HEK293 (cell line): ENCODE results near the gene IREB2.
A peak's percentile ranks its signal among the peaks of the same experiment; 100 is the strongest.

Source experiments
- CTCF ChIA-PET: fragments of 350-600 bp; formaldehyde crosslinking; extraction: SDS; loops from one replicate; lab custom pipeline; 2021; ENCODE audit warnings: antibody characterized with exemption; lab: Yijun Ruan, JAX
- POLR2A ChIA-PET: fragments of 300-600 bp; formaldehyde crosslinking; extraction: SDS; loops from one replicate; lab custom pipeline; 2020; ENCODE audit warnings: antibody characterized with exemption, inconsistent platforms; lab: Yijun Ruan, JAX
- H3K27ac ChIP-seq: fragments of 200-500 bp; sonication (Bioruptor generic); 2 replicates; pipeline ENCODE4 v1.5.1; 2014; ENCODE audit warnings: low read depth, low read length, control low read depth, inconsistent platforms; ENCODE audit errors: extremely low read depth
- H3K36me3 ChIP-seq, 2 experiments: fragments of 200-500 bp in 1 of 2; sonication (Bioruptor generic) in 1 of 2; 1 replicate in 1 of 2; 2 replicates in 1 of 2; pipeline ENCODE4 v1.5.1; 2014 to 2017; ENCODE audit warnings: inconsistent platforms in 2 of 2, low read length in 2 of 2; ENCODE audit not compliant: control insufficient read depth in 2 of 2, insufficient read depth in 1 of 2
- H3K4me1 ChIP-seq: fragments of 200-500 bp; sonication (Bioruptor generic); 2 replicates; pipeline ENCODE4 v1.5.1; 2014; ENCODE audit warnings: mild to moderate bottlenecking, low read length, inconsistent platforms; ENCODE audit not compliant: control insufficient read depth, insufficient read depth
- H3K4me3 ChIP-seq: 2 replicates; pipeline ENCODE4 v1.5.1; 2011; ENCODE audit warnings: low read depth, mild to moderate bottlenecking, control low read depth, low read length, moderate library complexity
- H3K9me3 ChIP-seq: fragments of 200-500 bp; sonication (Bioruptor generic); 2 replicates; pipeline ENCODE4 v1.5.1; 2014; ENCODE audit warnings: low read depth, low read length, inconsistent platforms; ENCODE audit not compliant: control insufficient read depth, insufficient read depth
- BCL11A ChIP-seq: fragments of 450-650 bp; formaldehyde crosslinking; IDR thresholded peaks from 2 replicates; pipeline ENCODE4 v1.5.1; 2016; ENCODE audit warnings: low read depth, missing biosample characterization, missing genetic modification characterization
- GLIS1 ChIP-seq: fragments of 450-650 bp; formaldehyde crosslinking; IDR thresholded peaks from 2 replicates; pipeline ENCODE4 v1.5.1; 2016; ENCODE audit warnings: missing biosample characterization, missing genetic modification characterization
- GLIS2 ChIP-seq: fragments of 450-650 bp; formaldehyde crosslinking; IDR thresholded peaks from 2 replicates; pipeline ENCODE4 v1.5.1; 2016; ENCODE audit warnings: missing biosample characterization, missing genetic modification characterization
- HIC1 ChIP-seq: fragments of 450-650 bp; formaldehyde crosslinking; IDR thresholded peaks from 2 replicates; pipeline ENCODE4 v1.5.1; 2016; ENCODE audit warnings: missing biosample characterization, missing genetic modification characterization
- SP3 ChIP-seq: fragments of 450-650 bp; formaldehyde crosslinking; IDR thresholded peaks from 2 replicates; pipeline ENCODE4 v1.5.1; 2016; ENCODE audit warnings: missing biosample characterization, missing genetic modification characterization
- SP7 ChIP-seq: fragments of 450-650 bp; formaldehyde crosslinking; IDR thresholded peaks from 2 replicates; pipeline ENCODE4 v1.5.1; 2016; ENCODE audit warnings: missing biosample characterization, missing genetic modification characterization
- ZBTB1 ChIP-seq: fragments of 450-650 bp; formaldehyde crosslinking; IDR thresholded peaks from 2 replicates; pipeline ENCODE4 v1.5.1; 2016; ENCODE audit warnings: missing biosample characterization, missing genetic modification characterization
- ZBTB17 ChIP-seq: fragments of 450-650 bp; formaldehyde crosslinking; IDR thresholded peaks from 2 replicates; pipeline ENCODE4 v1.5.1; 2016; ENCODE audit warnings: missing biosample characterization, missing genetic modification characterization
- ZBTB26 ChIP-seq: fragments of 450-650 bp; formaldehyde crosslinking; optimal IDR thresholded peaks from 2 replicates; pipeline ENCODE3; 2016; ENCODE audit warnings: missing biosample characterization, mild to moderate bottlenecking, missing genetic modification characterization
- ZBTB49 ChIP-seq: fragments of 450-650 bp; formaldehyde crosslinking; IDR thresholded peaks from 2 replicates; pipeline ENCODE4 v1.5.1; 2016; ENCODE audit warnings: missing biosample characterization, missing genetic modification characterization, low read depth
- ZFHX2 ChIP-seq: fragments of 450-650 bp; formaldehyde crosslinking; conservative IDR thresholded peaks from 2 replicates; pipeline ENCODE4 v1.5.1; 2016; ENCODE audit warnings: missing biosample characterization, missing genetic modification characterization
- ZNF23 ChIP-seq: fragments of 450-650 bp; formaldehyde crosslinking; IDR thresholded peaks from 2 replicates; pipeline ENCODE4 v1.5.1; 2016; ENCODE audit warnings: missing biosample characterization, missing genetic modification characterization, borderline replicate concordance
- ZNF341 ChIP-seq: fragments of 450-650 bp; formaldehyde crosslinking; IDR thresholded peaks from 2 replicates; pipeline ENCODE4; 2016; ENCODE audit warnings: low read depth, missing biosample characterization, missing genetic modification characterization
- ZNF366 ChIP-seq: fragments of 450-650 bp; formaldehyde crosslinking; conservative IDR thresholded peaks from 2 replicates; pipeline ENCODE4 v1.5.1; 2016; ENCODE audit warnings: missing biosample characterization, missing genetic modification characterization
- ZNF37A ChIP-seq: fragments of 450-650 bp; IDR thresholded peaks from 2 replicates; pipeline ENCODE4 v1.5.1; 2018; ENCODE audit warnings: missing biosample characterization, missing genetic modification characterization
- ZNF398 ChIP-seq: fragments of 450-650 bp; formaldehyde crosslinking; IDR thresholded peaks from 2 replicates; pipeline ENCODE4 v1.5.1; 2017; ENCODE audit warnings: missing biosample characterization, missing genetic modification characterization
- ZNF426 ChIP-seq: fragments of 450-650 bp; formaldehyde crosslinking; IDR thresholded peaks from 2 replicates; pipeline ENCODE4 v1.5.1; 2017; ENCODE audit warnings: missing biosample characterization, missing genetic modification characterization, mild to moderate bottlenecking, inconsistent platforms, moderate library complexity
- ZNF549 ChIP-seq: fragments of 450-650 bp; IDR thresholded peaks from 2 replicates; pipeline ENCODE4 v1.5.1; 2018; ENCODE audit warnings: missing biosample characterization, missing genetic modification characterization, mild to moderate bottlenecking, inconsistent platforms, moderate library complexity
- ZNF660 ChIP-seq: fragments of 450-650 bp; IDR thresholded peaks from 2 replicates; pipeline ENCODE4 v1.5.1; 2018; ENCODE audit warnings: missing biosample characterization, mild to moderate bottlenecking, missing genetic modification characterization
- ZNF677 ChIP-seq: fragments of 450-650 bp; IDR thresholded peaks from 2 replicates; pipeline ENCODE4 v1.5.0; 2018; ENCODE audit warnings: missing biosample characterization, mild to moderate bottlenecking, missing genetic modification characterization, moderate library complexity
- ZNF837 ChIP-seq: fragments of 450-650 bp; formaldehyde crosslinking; IDR thresholded peaks from 2 replicates; pipeline ENCODE4 v1.5.1; 2016; ENCODE audit warnings: missing biosample characterization, missing genetic modification characterization
- TF ChIP-seq, protein P1 (sequence below): fragments of 450-650 bp; IDR thresholded peaks from 2 replicates; pipeline ENCODE4 v1.5.1; 2018; ENCODE audit warnings: missing biosample characterization, mild to moderate bottlenecking, missing genetic modification characterization
- TF ChIP-seq, protein P2 (sequence below): fragments of 450-650 bp; formaldehyde crosslinking; IDR thresholded peaks from 2 replicates; pipeline ENCODE4 v1.5.1; 2016; ENCODE audit warnings: missing biosample characterization, missing genetic modification characterization

Gene IREB2

DNA sequence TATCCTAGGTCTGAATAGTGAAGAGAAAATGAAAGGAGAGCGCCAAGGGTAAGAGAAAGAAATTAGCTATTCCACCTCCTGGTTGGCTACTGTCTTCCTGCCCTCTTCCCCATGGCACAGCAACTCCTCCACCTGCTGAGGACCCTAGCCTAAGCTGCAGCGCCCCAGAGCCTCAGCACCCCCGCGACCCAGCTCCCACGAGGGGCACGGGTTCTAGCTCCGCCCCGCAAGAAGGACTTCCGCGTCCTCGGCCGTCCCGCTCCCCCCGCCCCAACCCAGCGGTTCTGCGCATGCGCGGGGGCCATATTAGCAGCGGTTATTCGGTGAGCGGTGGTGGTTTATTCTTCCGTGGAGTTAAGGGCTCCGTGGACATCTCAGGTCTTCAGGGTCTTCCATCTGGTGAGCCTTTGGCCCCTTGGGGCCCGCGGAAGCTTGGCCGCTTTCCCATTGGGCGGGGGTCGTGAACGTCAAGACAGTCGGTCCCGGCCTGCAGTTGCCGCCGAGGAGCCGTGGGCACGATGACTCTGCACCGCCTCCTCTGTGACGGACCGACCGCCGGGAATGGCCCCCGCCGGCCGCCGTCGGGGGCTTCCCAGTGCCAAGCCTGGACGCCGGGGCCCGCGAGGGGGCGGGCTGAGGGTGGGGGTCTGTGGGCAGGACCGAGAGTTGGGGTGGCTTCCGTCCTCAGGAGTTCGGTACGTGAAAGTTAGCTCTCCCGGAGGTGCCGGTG is 102.3 kb downstream of the IREB2 start, which contains the start of gene PSMA4 (continued):
- TF ChIP-seq SP7 (peak; percentile 57; the same call in 1 of the 2 replicates), GLIS1 (tag by site-specific recombination) (peak; percentile 39; the same call in 1 of the 2 replicates), ZBTB17 (tag by site-specific recombination) (peak; percentile 79), HIC1 (tag by site-specific recombination) (0 out of 2 replicates have a peak, but pooled peaks have one; percentile 16), ZBTB26 (tag by site-specific recombination) (peak; percentile 50), ZNF366 (tag by site-specific recombination) (peak; percentile 24; the same call in 1 of the 2 replicates), ZNF660 (tag by site-specific recombination) (peak; percentile 80; the same call in 1 of the 2 replicates), ZNF677 (tag by site-specific recombination) (no peak), ZFHX2 (tag by site-specific recombination) (peak; percentile 65), GLIS2 (tag by site-specific recombination) (peak; percentile 91), ZNF341 (tag by site-specific recombination) (peak; percentile 77), ZBTB49 (no peak), ZBTB1 (tag by site-specific recombination) (no peak), SP3 (tag by site-specific recombination) (peak; percentile 70)

DNA sequence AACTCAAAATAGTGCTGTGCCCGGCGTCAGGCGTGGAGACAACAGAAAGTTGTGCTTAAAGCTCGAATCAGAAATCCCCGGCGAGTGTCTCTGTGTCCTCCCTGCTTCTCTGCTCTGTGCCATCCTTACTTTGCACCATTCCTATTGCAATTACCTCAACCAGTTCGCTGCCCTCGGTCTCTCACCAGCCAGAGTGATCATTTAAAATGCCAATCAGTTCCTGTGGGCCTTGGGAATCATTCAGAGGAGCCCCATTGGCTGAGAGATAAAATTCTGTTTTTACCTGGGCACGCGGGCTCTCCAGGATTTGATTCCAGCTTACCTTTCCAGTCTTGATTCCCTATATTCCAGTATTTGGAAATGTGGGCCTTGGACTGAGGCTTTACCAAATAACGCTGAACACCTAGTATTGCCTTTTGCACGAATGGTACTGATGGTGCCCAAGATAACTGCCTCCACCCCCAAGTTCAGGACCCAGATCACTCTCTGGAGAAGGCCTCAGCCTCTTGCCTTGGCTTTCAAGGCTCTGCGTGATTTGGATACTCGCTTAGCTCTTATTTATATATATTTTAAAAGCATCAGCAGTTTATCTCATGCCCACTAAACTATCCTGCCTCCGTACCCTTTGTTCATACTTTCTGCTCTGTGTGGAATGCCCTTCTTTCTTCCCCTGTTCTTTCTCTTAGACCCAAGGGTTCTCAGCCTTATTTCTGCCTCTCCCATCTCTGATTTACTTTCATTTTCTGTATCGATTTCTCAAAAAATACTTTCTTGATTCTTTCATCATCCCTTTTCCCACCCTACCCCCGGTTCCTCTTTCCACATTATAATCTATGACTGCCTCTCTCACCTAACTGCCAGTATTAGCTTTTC is 103.1 kb downstream of the IREB2 start:
- Histone ChIP-seq H3K9me3 (no peaks in the 10 kb centered on the region), H3K4me3 (peak overlapping the region; percentile 93), H3K36me3 (peaks cover 40 to 44% of the 10 kb centered on the region in 2 experiments), H3K4me1 (peaks cover 10% of the 10 kb centered on the region; the same call in 1 of the 2 replicates), H3K27ac (peak overlapping the region; percentile 95)
- ChIA-PET CTCF (interaction anchor here (0.6 to 1.8 kb wide), 5 partner anchors 10 to 166 kb away, joined by 3 to 5 read pairs (median 4); partner anchors contain the start of gene CHRNA5), POLR2A (interaction anchor here (1.2 to 3.9 kb wide), 9 partner anchors 9 to 242 kb away, joined by 3 to 78 read pairs (median 12); partner anchors contain the start of genes CHRNA5, HYKK, IREB2 and SKIC8)
- TF ChIP-seq, protein P1, sequence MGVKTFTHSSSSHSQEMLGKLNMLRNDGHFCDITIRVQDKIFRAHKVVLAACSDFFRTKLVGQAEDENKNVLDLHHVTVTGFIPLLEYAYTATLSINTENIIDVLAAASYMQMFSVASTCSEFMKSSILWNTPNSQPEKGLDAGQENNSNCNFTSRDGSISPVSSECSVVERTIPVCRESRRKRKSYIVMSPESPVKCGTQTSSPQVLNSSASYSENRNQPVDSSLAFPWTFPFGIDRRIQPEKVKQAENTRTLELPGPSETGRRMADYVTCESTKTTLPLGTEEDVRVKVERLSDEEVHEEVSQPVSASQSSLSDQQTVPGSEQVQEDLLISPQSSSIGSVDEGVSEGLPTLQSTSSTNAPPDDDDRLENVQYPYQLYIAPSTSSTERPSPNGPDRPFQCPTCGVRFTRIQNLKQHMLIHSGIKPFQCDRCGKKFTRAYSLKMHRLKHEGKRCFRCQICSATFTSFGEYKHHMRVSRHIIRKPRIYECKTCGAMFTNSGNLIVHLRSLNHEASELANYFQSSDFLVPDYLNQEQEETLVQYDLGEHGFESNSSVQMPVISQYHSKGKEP (tag by site-specific recombination), result no peak
- TF ChIP-seq ZNF426 (tag by site-specific recombination), result no peak
- no peak for TF ChIP-seq ZNF837 (tag by site-specific recombination)
- TF ChIP-seq ZNF398 (tag by site-specific recombination), result no peak
- TF ChIP-seq BCL11A (tag by site-specific recombination), result no peak
- no peak for TF ChIP-seq ZNF37A (tag by site-specific recombination)
- TF ChIP-seq ZNF23, result no peak
- TF ChIP-seq, protein P2, sequence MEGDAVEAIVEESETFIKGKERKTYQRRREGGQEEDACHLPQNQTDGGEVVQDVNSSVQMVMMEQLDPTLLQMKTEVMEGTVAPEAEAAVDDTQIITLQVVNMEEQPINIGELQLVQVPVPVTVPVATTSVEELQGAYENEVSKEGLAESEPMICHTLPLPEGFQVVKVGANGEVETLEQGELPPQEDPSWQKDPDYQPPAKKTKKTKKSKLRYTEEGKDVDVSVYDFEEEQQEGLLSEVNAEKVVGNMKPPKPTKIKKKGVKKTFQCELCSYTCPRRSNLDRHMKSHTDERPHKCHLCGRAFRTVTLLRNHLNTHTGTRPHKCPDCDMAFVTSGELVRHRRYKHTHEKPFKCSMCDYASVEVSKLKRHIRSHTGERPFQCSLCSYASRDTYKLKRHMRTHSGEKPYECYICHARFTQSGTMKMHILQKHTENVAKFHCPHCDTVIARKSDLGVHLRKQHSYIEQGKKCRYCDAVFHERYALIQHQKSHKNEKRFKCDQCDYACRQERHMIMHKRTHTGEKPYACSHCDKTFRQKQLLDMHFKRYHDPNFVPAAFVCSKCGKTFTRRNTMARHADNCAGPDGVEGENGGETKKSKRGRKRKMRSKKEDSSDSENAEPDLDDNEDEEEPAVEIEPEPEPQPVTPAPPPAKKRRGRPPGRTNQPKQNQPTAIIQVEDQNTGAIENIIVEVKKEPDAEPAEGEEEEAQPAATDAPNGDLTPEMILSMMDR (tag by site-specific recombination), result no peak
- no peak for TF ChIP-seq ZNF549 (tag by site-specific recombination)
